T1000 (cell line): ENCODE data around the gene CNBP.
"Not testable (repeated sequence)": the region's sequence is repeated elsewhere in the genome, so short reads cannot be mapped to it uniquely, and the experiment has no call there.

Experiments
- DNase-seq: peaks from one replicate; lab custom pipeline; 2025; ENCODE audit warnings: mixed read lengths; lab: John Stamatoyannopoulos, UW

Gene CNBP

DNA sequence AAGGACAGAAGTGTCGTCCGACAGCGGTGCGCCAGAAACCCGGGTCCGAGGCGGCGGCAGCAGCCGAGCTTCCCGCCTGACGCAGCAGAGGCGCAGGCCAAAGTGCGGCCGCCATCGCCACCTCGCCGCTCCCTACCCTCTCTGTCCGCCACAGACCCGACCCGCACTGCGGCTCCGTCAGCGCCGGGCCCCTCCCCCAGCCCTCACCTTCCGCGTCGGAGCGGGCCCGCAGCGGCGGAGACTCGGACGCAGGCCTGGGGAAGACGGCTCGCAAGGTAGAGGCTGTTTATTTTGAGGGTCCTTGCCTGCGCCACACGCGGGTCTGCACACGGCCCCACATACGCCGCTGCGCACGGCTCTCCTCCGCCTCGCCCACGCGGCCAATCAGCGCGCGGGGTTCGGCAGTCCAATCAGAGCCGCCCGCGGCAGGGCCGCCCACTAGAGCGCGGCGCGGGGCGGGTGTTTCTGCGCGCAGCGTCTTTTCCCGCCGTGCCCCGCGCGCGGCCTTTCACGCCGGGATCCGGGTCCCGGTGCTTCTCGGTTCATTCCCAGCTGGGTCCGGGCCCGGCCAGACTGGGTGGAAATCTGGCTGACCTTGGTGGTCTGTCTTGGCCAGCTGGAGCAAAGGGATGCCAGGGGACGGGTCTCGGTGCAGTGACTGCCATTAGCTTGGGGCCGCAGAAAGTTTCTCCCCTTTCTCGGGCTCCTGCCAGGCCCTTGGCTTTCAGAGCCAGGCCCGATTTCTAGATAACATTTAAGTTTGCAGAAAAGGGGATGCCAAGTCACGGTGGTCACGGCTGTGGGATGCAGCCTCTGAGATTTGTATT lies at the start of gene CNBP:
Gene CNBP (minus strand): TSS at position 328 of the 827 bp plus-strand sequence. CDS start 12,139 bp downstream, outside the sequence.
- DNase-seq: peak; percentile 80

DNA sequence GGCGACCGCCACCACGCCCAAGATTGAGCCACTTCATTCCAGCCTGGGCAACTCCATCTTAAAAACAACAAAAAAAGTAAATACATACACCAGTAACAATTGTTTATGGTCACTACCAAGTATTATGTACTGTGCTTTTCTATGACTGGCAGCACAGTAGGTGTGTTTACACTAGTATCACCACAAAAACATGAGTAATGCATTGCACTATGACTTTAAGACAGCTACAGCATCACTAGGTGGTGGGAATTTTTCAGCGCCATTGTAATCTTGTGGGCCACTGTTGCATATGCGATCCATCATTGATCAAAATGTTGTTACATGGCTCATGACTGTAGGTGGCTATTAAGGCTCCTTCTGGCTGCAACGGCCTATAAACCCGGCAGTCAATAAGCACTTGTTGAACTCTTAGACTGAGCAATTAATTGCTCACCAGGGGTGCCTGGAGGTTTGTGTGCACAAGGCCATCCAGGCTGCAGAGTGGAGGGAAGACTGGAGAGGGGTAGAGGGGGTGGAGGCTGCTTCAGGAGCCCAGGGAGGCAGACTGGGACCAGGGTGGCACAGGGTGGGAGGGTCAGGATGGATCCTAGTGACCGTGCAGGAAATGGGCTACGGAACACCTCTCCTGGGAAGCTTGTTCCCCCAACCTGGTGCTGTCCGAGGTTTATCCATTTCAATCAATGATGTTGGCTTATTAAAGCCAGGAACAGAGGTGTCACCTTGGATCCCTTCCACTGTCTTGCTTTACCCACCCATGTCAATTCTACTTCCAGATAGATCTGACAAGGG lies 47.8 kb upstream of the CNBP start:
- DNase-seq: no peak

- peak; percentile 23 for DNase-seq
These were observed 46.8 kb upstream of the CNBP start for GRCh38 chr3:129230311-129231019.

DNA sequence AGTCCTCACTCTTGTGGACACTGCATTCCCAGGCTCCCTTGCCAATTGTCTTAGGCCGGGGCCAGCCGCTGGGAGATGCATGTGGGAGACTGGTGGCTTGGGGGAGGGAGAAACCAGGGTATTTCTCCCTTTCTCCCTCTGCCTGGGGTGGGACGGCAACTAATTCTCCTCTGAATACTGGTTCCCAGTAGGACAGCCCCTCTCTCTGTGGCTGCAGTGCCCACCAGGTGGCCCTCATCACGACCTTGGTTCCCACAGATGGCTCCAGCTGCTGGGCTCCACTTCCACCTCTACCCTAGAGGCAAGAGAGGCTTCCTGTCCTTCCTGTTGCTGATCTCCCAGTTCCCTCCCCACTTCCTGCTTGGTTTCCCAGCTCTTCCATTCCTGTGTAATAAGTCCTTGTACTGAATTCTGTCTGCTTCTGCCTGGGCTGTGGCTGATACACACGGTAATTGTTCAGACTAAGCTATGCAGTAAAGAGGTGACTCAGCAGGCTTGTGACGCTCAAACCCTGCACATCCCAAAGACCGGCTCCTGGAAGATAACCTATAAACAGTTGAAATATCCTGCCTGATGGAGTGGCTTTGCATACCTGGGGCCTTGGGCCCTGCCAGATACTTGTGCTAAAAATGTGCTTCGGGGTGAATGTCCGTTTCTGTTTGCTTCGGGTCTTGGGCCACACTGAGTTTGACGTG lies 45.3 kb upstream of the CNBP start:
- no peak for DNase-seq

- peak; percentile 48 for DNase-seq
These were observed 42.7 kb upstream of the CNBP start for GRCh38 chr3:129226374-129226773.

GRCh38 chr3:129224984-129225393 lies 41.3 kb upstream of the CNBP start:
- no peak for DNase-seq

- not testable (repeated sequence) for DNase-seq
These were observed 40.7 kb upstream of the CNBP start for GRCh38 chr3:129224387-129224786.

- DNase-seq: no peak
These were observed 35.0 kb upstream of the CNBP start for GRCh38 chr3:129218742-129219141.

DNA sequence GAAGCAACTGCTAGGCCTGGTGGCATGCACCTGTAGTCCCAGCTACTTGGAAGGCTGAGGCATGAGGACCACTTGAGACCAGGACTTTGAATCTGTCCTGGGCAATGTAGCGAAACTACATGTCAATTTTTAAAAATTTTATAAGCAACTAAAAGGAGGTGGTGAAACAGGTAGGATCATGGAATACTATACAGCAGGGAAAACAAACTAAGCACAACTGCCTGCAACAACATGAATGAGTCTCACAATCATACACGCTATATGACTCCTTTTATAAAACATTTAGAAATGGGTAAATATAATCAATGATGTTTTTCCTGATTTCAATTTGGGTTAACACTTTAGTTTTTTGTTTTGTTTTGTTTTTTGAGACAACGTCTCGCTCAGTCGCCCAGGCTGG lies 29.5 kb upstream of the CNBP start:
- DNase-seq: no peak

GRCh38 chr3:129211772-129212171 lies 28.1 kb upstream of the CNBP start:
- peak; percentile 76 for DNase-seq

DNA sequence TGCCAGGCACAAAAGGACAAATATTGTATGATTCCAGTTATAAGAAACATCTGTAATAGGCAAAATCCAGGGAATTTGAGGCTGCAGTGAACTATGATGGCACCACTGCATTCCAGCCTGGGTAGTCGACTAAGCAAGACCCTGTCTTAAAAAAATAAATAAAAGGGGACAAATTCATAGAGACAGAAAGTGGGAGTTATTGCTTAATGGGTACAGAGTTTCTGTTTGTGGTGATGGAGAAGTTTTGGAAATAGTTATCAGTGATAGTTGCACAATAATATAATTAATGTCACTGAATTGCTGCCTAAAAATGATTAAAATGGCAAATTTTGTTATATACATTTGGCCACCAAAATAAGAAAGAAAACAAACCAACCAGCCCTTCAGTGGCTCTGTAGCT lies 27.6 kb upstream of the CNBP start:
- no peak for DNase-seq

GRCh38 chr3:129207479-129207878 lies 23.8 kb upstream of the CNBP start:
- no peak for DNase-seq

- DNase-seq: no peak
These were observed 21.6 kb upstream of the CNBP start for GRCh38 chr3:129205109-129205832.

DNA sequence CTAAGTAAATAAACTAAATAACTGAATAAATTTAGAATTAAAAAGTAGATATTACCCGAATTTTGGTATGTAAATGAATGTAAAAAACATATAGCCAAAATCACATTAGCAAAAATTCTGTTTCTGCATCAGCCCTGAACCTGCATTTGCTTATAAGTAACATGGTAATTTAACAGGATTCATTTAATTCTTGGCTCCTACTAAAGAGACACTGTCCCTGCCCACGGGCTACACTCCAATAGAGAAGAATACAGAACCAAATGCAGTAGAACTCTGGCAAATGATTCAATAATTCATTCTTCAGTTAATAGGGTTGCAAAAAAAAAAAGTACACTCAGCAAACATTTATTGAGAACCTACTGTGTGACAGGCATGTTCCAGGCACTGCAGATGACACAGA lies 20.8 kb upstream of the CNBP start:
- no peak for DNase-seq

GRCh38 chr3:129199366-129199765 lies 15.7 kb upstream of the CNBP start:
- DNase-seq: no peak

DNA sequence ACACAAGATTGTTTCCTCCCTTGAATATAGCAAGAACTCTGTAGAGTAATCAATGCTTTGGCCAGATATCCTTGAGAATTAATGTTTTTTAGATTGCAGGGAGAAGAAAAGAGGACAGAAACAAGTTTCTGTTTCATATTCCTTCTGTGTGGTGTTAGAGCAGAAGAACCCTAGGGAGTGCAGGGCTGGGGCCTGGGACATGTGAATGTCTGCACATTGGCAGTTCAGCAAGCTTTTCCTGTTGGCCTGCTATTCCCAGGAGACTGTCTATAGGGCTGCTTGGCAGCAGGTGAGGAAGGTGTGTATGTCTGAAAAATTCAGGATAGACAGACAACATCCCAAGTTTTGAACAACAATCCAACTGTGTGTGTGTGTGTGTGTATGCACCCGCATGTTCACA lies 13.6 kb upstream of the CNBP start:
- no peak for DNase-seq

- no peak for DNase-seq
These were observed 12.9 kb upstream of the CNBP start for GRCh38 chr3:129196601-129197000.

GRCh38 chr3:129195731-129196256 lies 12.1 kb upstream of the CNBP start:
- peak; percentile 67 for DNase-seq

DNA sequence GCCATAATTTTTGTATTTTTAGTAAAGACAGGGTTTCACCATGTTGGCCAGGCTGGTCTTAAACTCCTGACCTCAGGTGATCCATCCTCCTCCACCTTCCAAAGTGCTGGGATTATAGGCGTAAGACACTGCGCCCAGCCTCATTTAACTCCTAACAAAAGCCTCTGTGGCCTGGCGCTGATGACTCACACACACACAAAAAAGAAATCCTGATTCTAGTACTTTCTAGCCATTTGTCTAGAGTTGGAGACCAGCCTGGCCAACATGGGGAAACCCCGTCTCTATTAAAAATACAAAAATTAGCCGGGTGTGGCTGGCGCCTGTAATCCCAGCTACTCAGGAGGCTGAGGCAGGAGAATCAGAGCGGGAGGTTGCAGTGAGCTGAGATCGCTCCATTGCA lies 6.1 kb upstream of the CNBP start:
- DNase-seq: not testable (repeated sequence)

DNA sequence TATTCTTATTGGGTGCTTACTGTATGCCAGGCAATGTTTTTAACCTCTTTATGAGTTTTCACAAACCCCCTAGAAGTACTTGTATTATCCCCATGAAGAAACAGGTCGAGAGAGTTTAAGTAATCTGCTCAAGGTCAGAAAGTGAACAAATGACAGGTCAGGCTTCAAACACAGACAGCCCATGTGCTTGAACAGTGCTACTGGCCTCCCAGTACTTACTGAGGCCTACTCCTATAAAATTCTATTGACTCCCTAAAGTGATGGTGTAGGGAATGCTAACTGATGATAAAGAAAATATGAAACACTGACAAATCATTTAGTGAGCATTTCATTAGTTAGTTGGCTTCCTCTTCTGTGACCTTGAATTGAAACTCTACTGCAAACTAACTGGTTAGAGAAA lies 4.2 kb upstream of the CNBP start:
- DNase-seq: no peak

GRCh38 chr3:129185783-129186182 lies 2.1 kb upstream of the CNBP start:
- no peak for DNase-seq
